ENCODE results near the gene NSD1. TPM values are rescaled to one million over a fixed set of nuclear protein-coding genes. Genes with fewer than 3 reads are reported as not detected.

NSD1 gene
- total RNA-seq, 3 donors from 2014 or later: 59.3 to 103 (median 69.7) TPM

DNA sequence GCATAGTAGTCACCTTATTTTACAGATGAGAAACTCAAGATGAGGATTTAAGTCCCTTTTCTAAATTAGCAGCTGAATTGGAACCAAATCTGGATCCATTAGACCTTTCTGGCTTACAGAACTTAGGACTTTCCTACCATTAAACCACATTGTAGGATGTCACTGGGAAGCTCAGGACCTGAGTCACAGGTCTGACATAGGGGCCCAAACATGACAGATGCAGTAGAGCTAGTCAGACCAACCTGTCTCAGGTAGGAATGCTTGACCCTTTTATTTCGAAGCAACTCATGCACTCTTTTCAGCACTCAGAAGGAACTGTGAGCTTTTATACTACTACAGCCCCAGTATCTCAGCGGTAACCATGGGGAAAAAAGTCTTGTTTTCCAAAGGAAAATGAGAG is 167.4 kb downstream of the NSD1 start:
- H3K4me3 ChIP-seq: no peak overlapping the region
- TF ChIP-seq, protein P1, sequence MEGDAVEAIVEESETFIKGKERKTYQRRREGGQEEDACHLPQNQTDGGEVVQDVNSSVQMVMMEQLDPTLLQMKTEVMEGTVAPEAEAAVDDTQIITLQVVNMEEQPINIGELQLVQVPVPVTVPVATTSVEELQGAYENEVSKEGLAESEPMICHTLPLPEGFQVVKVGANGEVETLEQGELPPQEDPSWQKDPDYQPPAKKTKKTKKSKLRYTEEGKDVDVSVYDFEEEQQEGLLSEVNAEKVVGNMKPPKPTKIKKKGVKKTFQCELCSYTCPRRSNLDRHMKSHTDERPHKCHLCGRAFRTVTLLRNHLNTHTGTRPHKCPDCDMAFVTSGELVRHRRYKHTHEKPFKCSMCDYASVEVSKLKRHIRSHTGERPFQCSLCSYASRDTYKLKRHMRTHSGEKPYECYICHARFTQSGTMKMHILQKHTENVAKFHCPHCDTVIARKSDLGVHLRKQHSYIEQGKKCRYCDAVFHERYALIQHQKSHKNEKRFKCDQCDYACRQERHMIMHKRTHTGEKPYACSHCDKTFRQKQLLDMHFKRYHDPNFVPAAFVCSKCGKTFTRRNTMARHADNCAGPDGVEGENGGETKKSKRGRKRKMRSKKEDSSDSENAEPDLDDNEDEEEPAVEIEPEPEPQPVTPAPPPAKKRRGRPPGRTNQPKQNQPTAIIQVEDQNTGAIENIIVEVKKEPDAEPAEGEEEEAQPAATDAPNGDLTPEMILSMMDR (IDR thresholded peaks at IDR 0.05): no peak
- intact Hi-C loops (cut with DNase I, micrococcal nuclease): no loop called here
- peaks cover 55% of the 10 kb centered on the region for H3K4me1 ChIP-seq (ENCODE audit: low read depth)
- no peaks in the 10 kb centered on the region for H3K36me3 ChIP-seq (ENCODE audit: low read depth)
- DNase-seq (no peak), ATAC-seq (no peak)
- no peaks in the 10 kb centered on the region for H3K9me3 ChIP-seq

DNA sequence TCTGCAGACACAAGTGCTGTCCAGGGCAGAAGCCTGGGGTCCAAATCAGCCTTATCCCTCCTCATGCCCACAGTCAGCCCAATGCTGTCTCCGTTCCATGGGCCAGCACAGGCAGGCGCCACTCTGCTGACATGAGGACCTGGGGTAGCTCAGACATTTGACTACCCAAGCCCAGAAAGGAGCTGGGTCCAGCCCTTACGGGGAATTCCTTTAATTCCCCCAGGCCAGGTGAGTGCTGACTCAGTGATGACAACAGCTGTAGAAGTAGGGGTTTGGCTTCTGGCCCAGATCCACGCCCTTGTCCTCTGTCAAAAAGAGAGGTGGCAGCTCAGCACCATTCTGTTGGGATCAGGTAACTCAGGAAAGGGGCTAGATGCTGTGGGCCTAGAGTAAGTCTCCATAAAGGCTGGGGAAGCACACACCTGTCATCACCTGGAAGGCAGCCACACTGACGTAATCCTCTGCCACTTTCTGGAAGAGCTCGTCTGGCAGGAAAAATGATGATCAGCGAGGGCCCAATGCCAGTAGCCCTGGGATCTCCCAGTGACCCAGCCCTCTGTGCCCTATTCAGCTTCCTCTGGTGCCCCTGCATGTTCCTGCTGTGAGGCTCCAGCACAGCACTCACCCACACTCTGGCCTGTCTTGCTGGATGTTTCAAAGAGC is 168.1 kb downstream of the NSD1 start:
- Histone ChIP-seq H3K4me3 (no peak overlapping the region), H3K36me3 (ENCODE audit: low read depth) (no peaks in the 10 kb centered on the region), H3K9me3 (no peaks in the 10 kb centered on the region), H3K4me1 (ENCODE audit: low read depth) (peaks cover 55% of the 10 kb centered on the region)
- intact Hi-C loops (cut with DNase I, micrococcal nuclease): no loop called here
- ATAC-seq (peak; percentile 44), DNase-seq (peak; percentile 75 to 95 (median 84))
- TF ChIP-seq, protein P1 (IDR thresholded peaks at IDR 0.05): no peak

DNA sequence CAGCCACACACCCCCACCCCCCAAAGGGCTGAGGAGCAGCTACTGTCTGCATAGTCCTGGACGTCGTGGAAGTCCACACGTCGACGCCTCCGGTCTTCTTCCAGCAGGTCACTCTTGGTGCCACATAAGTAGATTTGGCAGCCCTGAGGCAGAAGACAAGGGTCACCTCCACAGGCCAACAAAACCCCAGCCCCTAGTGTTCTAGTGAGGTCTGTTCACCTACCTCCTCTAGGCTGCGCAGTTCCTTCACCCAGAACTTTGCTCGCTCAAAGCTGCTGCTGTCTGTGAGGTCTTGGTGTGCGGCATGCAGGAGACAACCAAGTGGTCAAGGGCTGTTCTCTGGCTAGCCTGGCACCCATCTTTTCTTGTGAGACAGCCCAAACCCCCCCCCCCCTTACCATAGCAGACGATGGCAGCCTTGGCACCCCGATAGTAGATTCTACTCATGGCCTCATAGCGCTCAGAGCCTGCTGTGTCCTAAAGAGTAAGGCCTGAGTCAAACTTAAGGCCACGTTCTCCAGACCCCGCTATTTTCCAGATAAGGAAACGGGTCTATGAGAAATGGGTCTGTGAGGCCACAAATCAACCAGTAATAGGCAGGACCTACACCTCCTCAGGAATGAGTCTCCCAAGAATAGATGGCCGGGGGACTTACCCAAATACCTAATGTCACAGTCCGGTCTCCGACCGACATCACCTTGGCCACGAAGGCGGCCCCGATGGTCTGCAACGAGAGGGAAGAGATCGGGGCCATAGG is 169.0 kb downstream of the NSD1 start:
- H3K4me3 ChIP-seq: peak overlapping the region; percentile 92
- TF ChIP-seq, protein P1 (IDR thresholded peaks at IDR 0.05): no peak
- intact Hi-C loops (cut with DNase I, micrococcal nuclease): no loop called here
- DNase-seq (peak in 1 of 3 donors; percentile 61), ATAC-seq (no peak)
- peaks cover 55% of the 10 kb centered on the region for H3K4me1 ChIP-seq (ENCODE audit: low read depth)
- no peaks in the 10 kb centered on the region for H3K36me3 ChIP-seq (ENCODE audit: low read depth)
- H3K9me3 ChIP-seq: no peaks in the 10 kb centered on the region

DNA sequence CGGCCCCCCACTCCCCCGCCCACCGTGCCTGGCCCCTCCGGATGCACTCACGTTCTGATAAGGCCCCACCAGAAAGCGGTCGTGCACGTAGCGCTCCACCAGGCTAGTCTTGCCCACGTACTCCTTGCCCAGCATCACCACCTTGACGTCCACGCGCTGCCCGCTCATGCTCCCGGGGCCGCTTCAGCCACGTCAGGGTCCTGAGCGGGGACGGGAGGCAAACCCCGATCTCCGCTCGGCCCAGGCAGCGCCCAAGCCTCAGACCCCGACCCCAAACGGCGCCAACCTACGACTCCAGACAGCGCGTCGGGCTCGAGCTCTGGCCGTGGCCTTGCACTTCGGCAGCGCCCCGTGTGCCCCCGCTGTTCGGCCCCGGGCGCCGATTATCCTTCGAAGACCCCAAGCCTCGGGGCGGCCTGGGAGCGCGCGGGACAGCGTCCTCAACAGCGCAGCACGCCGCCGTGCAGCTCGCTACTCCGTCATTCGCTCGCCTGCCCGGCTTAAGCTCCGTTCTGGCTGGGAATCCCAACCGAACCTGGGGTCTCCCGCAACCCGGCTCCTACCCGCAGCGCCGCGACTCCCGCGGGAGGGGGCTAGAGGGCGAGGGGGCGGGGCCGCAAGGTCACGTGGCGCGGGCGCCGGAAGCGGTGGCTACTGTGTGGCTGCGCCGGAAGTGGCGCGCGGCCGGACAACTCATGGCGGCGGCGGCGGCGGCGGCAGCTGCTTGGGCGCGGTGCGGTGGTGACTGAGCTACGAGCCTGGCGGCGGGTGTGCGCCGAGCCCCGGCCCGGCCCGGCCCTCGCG is 169.8 kb downstream of the NSD1 start, which contains the start of the genes PRELID1 and RAB24:
Gene PRELID1, plus strand, starts transcription at position 679 of the 804 bp plus-strand sequence. CDS start 187 bp downstream, outside the sequence.
Gene RAB24, minus strand, starts transcription at position 599 of the 804 bp plus-strand sequence. Its CDS starts 431 bp downstream, at position 168.
- H3K36me3 ChIP-seq (ENCODE audit: low read depth): no peaks in the 10 kb centered on the region
- H3K4me3 ChIP-seq: peak within 1 kb of the TSS; percentile 92
- TF ChIP-seq, protein P1 (IDR thresholded peaks at IDR 0.05): no peak
- intact Hi-C loops (cut with DNase I, micrococcal nuclease): no loop called here
- ATAC-seq: peak; percentile 80
- H3K4me1 ChIP-seq (ENCODE audit: low read depth): peaks cover 55% of the 10 kb centered on the region
- DNase-seq: peak; percentile 94 to 95 (median 94)
- no peaks in the 10 kb centered on the region for H3K9me3 ChIP-seq

DNA sequence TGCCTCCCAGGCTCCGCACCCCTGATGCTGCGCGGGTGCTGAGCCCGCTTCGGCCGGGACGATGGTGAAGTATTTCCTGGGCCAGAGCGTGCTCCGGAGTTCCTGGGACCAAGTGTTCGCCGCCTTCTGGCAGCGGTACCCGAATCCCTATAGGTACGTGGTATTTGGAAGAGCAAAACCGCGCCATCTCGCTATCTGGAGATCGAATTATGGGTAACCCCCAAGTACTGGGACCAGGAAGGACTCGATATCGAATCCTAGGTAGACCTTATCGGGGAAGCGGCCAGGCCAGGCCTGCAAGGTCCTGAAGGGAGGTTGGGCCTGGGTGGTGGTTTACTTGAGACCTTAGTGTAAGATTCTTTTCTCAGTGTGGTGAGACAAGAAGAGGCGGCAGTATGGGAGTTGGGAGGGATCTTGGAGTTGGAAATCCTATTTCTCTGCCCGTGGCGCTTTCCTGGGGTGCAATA is 170.4 kb downstream of the NSD1 start:
- no peaks in the 10 kb centered on the region for H3K36me3 ChIP-seq (ENCODE audit: low read depth)
- peak; percentile 7 for ATAC-seq
- DNase-seq: peak in 1 of 3 donors; percentile 65
- H3K9me3 ChIP-seq: no peaks in the 10 kb centered on the region
- H3K4me3 ChIP-seq: peak overlapping the region; percentile 92
- H3K4me1 ChIP-seq (ENCODE audit: low read depth): peaks cover 51% of the 10 kb centered on the region
- intact Hi-C loops (cut with DNase I, micrococcal nuclease): no loop called here
- TF ChIP-seq, protein P1 (IDR thresholded peaks at IDR 0.05): no peak
